ENCODE results near the gene STRIP2.

STRIP2 gene

GRCh38 chr7:129454249-129454551, 20.0 kb downstream of the STRIP2 start:
- no peaks in the 10 kb centered on the region for H3K9me3 ChIP-seq (ENCODE audit: control insufficient read depth, low read length)
- WGBS, 2 experiments (ENCODE audit: insufficient coverage in 2 of 2) = 56% methylated on average over 4 of the region's 4 CpGs
- no peak overlapping the region for H3K27ac ChIP-seq (ENCODE audit: low read depth, low read length, severe bottlenecking)
- H3K4me3 ChIP-seq (ENCODE audit: extremely low read depth, insufficient read depth, low read length, poor library complexity, severe bottlenecking) = no peak overlapping the region
- peaks cover 29% of the 10 kb centered on the region for H3K36me3 ChIP-seq (ENCODE audit: control insufficient read depth, insufficient read depth, low read length)
- no peaks in the 10 kb centered on the region for H3K4me1 ChIP-seq (ENCODE audit: control insufficient read depth, insufficient read depth, low read length, poor library complexity, severe bottlenecking)

- WGBS, 2 experiments (ENCODE audit: insufficient coverage in 2 of 2) = 99 to 100% methylated on average over 4 to 10 of the region's 10 CpGs
- Histone ChIP-seq H3K4me1 (ENCODE audit: control insufficient read depth, insufficient read depth, low read length, poor library complexity, severe bottlenecking) (no peaks in the 10 kb centered on the region), H3K27ac (ENCODE audit: low read depth, low read length, severe bottlenecking) (no peak overlapping the region), H3K4me3 (ENCODE audit: extremely low read depth, insufficient read depth, low read length, poor library complexity, severe bottlenecking) (no peak overlapping the region), H3K36me3 (ENCODE audit: control insufficient read depth, insufficient read depth, low read length) (peaks cover 39% of the 10 kb centered on the region), H3K9me3 (ENCODE audit: control insufficient read depth, low read length) (no peaks in the 10 kb centered on the region)
Observed at GRCh38 chr7:129456421-129456820, 22.2 kb downstream of the STRIP2 start.

GRCh38 chr7:129457101-129457500, 22.9 kb downstream of the STRIP2 start:
- Histone ChIP-seq H3K9me3 (ENCODE audit: control insufficient read depth, low read length) (no peaks in the 10 kb centered on the region), H3K4me3 (ENCODE audit: extremely low read depth, insufficient read depth, low read length, poor library complexity, severe bottlenecking) (no peak overlapping the region), H3K36me3 (ENCODE audit: control insufficient read depth, insufficient read depth, low read length) (peaks cover 43% of the 10 kb centered on the region), H3K4me1 (ENCODE audit: control insufficient read depth, insufficient read depth, low read length, poor library complexity, severe bottlenecking) (no peaks in the 10 kb centered on the region), H3K27ac (ENCODE audit: low read depth, low read length, severe bottlenecking) (no peak overlapping the region)
- WGBS, 2 experiments (ENCODE audit: insufficient coverage in 2 of 2) = 100% methylated on average over 1 of the region's 3 CpGs; no CpG with 5 or more reads in 1 of the 2 experiments

GRCh38 chr7:129458171-129458570, 23.9 kb downstream of the STRIP2 start:
- H3K4me1 ChIP-seq (ENCODE audit: control insufficient read depth, insufficient read depth, low read length, poor library complexity, severe bottlenecking) = no peaks in the 10 kb centered on the region
- WGBS, 2 experiments (ENCODE audit: insufficient coverage in 2 of 2) = 93 to 97% methylated on average over 3 of the region's 5 CpGs

GRCh38 chr7:129461809-129462208, 27.6 kb downstream of the STRIP2 start:
- WGBS, 2 experiments (ENCODE audit: insufficient coverage in 2 of 2) = 94 to 100% methylated on average over 2 of the region's 2 CpGs
- no peak overlapping the region for H3K4me3 ChIP-seq (ENCODE audit: extremely low read depth, insufficient read depth, low read length, poor library complexity, severe bottlenecking)
- H3K4me1 ChIP-seq (ENCODE audit: control insufficient read depth, insufficient read depth, low read length, poor library complexity, severe bottlenecking) = no peaks in the 10 kb centered on the region
- peaks cover 43% of the 10 kb centered on the region for H3K36me3 ChIP-seq (ENCODE audit: control insufficient read depth, insufficient read depth, low read length)
- H3K27ac ChIP-seq (ENCODE audit: low read depth, low read length, severe bottlenecking) = no peak overlapping the region
- H3K9me3 ChIP-seq (ENCODE audit: control insufficient read depth, low read length) = no peaks in the 10 kb centered on the region

More at GRCh38 chr7:129458171-129458570, 23.9 kb downstream of the STRIP2 start:
- H3K4me3 ChIP-seq (ENCODE audit: extremely low read depth, insufficient read depth, low read length, poor library complexity, severe bottlenecking) = no peak overlapping the region
- H3K9me3 ChIP-seq (ENCODE audit: control insufficient read depth, low read length) = no peaks in the 10 kb centered on the region
- H3K27ac ChIP-seq (ENCODE audit: low read depth, low read length, severe bottlenecking) = no peak overlapping the region
- peaks cover 43% of the 10 kb centered on the region for H3K36me3 ChIP-seq (ENCODE audit: control insufficient read depth, insufficient read depth, low read length)

GRCh38 chr7:129462420-129462819, 28.2 kb downstream of the STRIP2 start:
- H3K27ac ChIP-seq (ENCODE audit: low read depth, low read length, severe bottlenecking) = no peak overlapping the region
- H3K36me3 ChIP-seq (ENCODE audit: control insufficient read depth, insufficient read depth, low read length) = peaks cover 40% of the 10 kb centered on the region
- 80 to 91% methylated on average over 1 of the region's 1 CpG for WGBS, 2 experiments (ENCODE audit: insufficient coverage in 2 of 2)
- no peaks in the 10 kb centered on the region for H3K9me3 ChIP-seq (ENCODE audit: control insufficient read depth, low read length)
- no peak overlapping the region for H3K4me3 ChIP-seq (ENCODE audit: extremely low read depth, insufficient read depth, low read length, poor library complexity, severe bottlenecking)
- no peaks in the 10 kb centered on the region for H3K4me1 ChIP-seq (ENCODE audit: control insufficient read depth, insufficient read depth, low read length, poor library complexity, severe bottlenecking)

GRCh38 chr7:129464194-129464593, 30.0 kb downstream of the STRIP2 start:
- H3K9me3 ChIP-seq (ENCODE audit: control insufficient read depth, low read length) = no peaks in the 10 kb centered on the region
- H3K36me3 ChIP-seq (ENCODE audit: control insufficient read depth, insufficient read depth, low read length) = peaks cover 30% of the 10 kb centered on the region
- WGBS, 2 experiments (ENCODE audit: insufficient coverage in 2 of 2) = 91 to 92% methylated on average over 4 of the region's 4 CpGs
- H3K4me3 ChIP-seq (ENCODE audit: extremely low read depth, insufficient read depth, low read length, poor library complexity, severe bottlenecking) = no peak overlapping the region
- H3K4me1 ChIP-seq (ENCODE audit: control insufficient read depth, insufficient read depth, low read length, poor library complexity, severe bottlenecking) = no peaks in the 10 kb centered on the region
- H3K27ac ChIP-seq (ENCODE audit: low read depth, low read length, severe bottlenecking) = no peak overlapping the region

GRCh38 chr7:129465080-129465479, 30.8 kb downstream of the STRIP2 start:
- H3K36me3 ChIP-seq (ENCODE audit: control insufficient read depth, insufficient read depth, low read length) = peaks cover 23% of the 10 kb centered on the region
- WGBS, 2 experiments (ENCODE audit: insufficient coverage in 2 of 2) = 80 to 83% methylated on average over 1 to 2 of the region's 2 CpGs

GRCh38 chr7:129466796-129467195, 32.6 kb downstream of the STRIP2 start:
- Histone ChIP-seq H3K36me3 (ENCODE audit: control insufficient read depth, insufficient read depth, low read length) (peaks cover 11% of the 10 kb centered on the region), H3K9me3 (ENCODE audit: control insufficient read depth, low read length) (no peaks in the 10 kb centered on the region), H3K27ac (ENCODE audit: low read depth, low read length, severe bottlenecking) (no peak overlapping the region), H3K4me3 (ENCODE audit: extremely low read depth, insufficient read depth, low read length, poor library complexity, severe bottlenecking) (no peak overlapping the region), H3K4me1 (ENCODE audit: control insufficient read depth, insufficient read depth, low read length, poor library complexity, severe bottlenecking) (no peaks in the 10 kb centered on the region)
- WGBS, 2 experiments (ENCODE audit: insufficient coverage in 2 of 2) = 100% methylated on average over 1 to 2 of the region's 3 CpGs

More at GRCh38 chr7:129465080-129465479, 30.8 kb downstream of the STRIP2 start:
- no peak overlapping the region for H3K27ac ChIP-seq (ENCODE audit: low read depth, low read length, severe bottlenecking)
- H3K4me3 ChIP-seq (ENCODE audit: extremely low read depth, insufficient read depth, low read length, poor library complexity, severe bottlenecking) = no peak overlapping the region
- no peaks in the 10 kb centered on the region for H3K4me1 ChIP-seq (ENCODE audit: control insufficient read depth, insufficient read depth, low read length, poor library complexity, severe bottlenecking)
- no peaks in the 10 kb centered on the region for H3K9me3 ChIP-seq (ENCODE audit: control insufficient read depth, low read length)

- no peak overlapping the region for H3K27ac ChIP-seq (ENCODE audit: low read depth, low read length, severe bottlenecking)
- no peaks in the 10 kb centered on the region for H3K4me1 ChIP-seq (ENCODE audit: control insufficient read depth, insufficient read depth, low read length, poor library complexity, severe bottlenecking)
- WGBS, 2 experiments (ENCODE audit: insufficient coverage in 2 of 2) = 83% methylated on average over 1 of the region's 1 CpG; no CpG with 5 or more reads in 1 of the 2 experiments
- H3K4me3 ChIP-seq (ENCODE audit: extremely low read depth, insufficient read depth, low read length, poor library complexity, severe bottlenecking) = no peak overlapping the region
- H3K36me3 ChIP-seq (ENCODE audit: control insufficient read depth, insufficient read depth, low read length) = peaks cover 9% of the 10 kb centered on the region
- H3K9me3 ChIP-seq (ENCODE audit: control insufficient read depth, low read length) = no peaks in the 10 kb centered on the region
Observed at GRCh38 chr7:129468087-129468486, 33.9 kb downstream of the STRIP2 start.

- 95% methylated on average over 2 to 4 of the region's 4 CpGs for WGBS, 2 experiments (ENCODE audit: insufficient coverage in 2 of 2)
- Histone ChIP-seq H3K27ac (ENCODE audit: low read depth, low read length, severe bottlenecking) (no peak overlapping the region), H3K9me3 (ENCODE audit: control insufficient read depth, low read length) (no peaks in the 10 kb centered on the region), H3K4me3 (ENCODE audit: extremely low read depth, insufficient read depth, low read length, poor library complexity, severe bottlenecking) (no peak overlapping the region), H3K36me3 (ENCODE audit: control insufficient read depth, insufficient read depth, low read length) (peaks cover 9% of the 10 kb centered on the region), H3K4me1 (ENCODE audit: control insufficient read depth, insufficient read depth, low read length, poor library complexity, severe bottlenecking) (no peaks in the 10 kb centered on the region)
Observed at GRCh38 chr7:129468547-129468946, 34.3 kb downstream of the STRIP2 start.
